Amniotic stem cell (primary cell): ENCODE results near the gene DSTN.

Experiments
- DNase-seq: peaks from one replicate; lab custom pipeline; 2025; lab: John Stamatoyannopoulos, UW

DSTN gene

DNA sequence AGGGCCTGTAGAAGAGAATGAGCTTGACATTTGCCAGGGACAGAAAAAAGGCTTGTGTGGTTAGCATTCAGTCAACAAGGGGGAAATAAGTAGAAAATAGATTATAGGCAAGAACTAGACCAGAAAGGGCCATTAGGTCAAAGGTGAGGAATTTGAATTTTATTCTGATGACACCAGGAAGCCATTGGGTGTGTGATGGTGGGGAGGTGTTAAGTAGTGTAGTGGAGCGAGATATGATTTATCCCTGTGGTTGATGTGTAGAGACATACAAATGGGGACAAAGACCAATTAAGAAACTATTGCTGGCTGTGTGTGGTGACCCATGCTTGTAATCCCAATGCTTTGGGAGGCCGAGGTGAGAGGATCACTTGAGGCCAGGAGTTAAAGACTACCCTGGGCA lies 11.0 kb downstream of the DSTN start:
- DNase-seq = no peak

DNA sequence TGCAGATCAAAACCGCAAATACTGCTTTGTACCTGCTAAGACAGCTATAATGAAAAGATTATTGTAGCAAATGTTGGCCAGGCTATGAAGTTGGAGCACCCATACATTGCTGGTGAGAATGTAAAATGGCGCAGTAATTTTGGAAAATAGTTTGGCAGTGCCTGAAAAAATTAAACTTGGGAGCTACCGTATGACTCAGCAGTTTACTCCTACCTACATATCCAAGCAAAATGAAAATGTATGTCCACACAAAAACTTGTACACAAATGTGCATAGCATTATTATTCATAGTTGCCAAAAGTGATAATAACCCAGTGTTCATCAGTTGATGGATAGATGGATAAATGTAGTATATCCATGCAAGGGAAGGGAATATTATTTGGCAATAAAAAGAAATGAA lies 13.3 kb downstream of the DSTN start:
- DNase-seq = no peak

- no peak for DNase-seq
Observed at GRCh38 chr20:17584689-17585088, 14.8 kb downstream of the DSTN start.

DNA sequence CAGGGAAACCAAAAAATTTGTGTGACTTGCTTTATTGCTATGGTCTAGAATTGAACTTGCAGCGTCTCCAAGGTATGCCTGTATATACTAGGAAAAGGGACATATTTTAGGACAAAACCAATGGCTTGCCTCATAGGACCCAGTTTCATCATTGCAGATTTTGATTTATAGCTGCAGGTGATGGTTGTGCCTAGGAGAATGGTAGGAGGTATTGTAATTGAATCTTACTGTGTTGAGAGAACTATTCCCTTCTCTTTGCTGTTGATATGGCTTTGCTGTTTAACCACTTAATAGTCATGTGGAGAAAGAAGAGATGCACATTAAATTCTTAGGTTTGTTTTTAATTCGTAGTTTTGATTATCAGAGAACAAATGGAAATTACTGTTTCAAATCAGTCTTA lies 16.4 kb downstream of the DSTN start:
- no peak for DNase-seq

DNA sequence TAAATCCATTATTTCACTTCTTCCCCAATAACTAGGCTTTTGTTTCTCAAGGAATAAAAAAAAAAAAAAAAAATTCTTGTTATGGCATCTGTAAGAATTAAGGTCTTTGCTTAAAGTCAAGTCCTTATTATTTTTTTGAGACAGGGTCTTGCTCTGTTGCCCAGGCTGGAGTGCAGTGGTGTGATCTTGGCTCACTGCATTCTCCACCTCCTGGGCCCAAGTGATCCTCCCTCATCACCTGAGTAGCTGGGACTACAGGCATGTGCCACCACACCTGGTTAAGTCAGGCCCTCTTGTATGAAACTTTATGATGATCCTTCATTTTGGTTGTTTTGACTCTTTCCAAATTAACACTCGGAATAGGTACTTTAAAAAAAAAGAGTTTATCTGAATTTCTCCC lies 17.3 kb downstream of the DSTN start:
- no peak for DNase-seq

DNA sequence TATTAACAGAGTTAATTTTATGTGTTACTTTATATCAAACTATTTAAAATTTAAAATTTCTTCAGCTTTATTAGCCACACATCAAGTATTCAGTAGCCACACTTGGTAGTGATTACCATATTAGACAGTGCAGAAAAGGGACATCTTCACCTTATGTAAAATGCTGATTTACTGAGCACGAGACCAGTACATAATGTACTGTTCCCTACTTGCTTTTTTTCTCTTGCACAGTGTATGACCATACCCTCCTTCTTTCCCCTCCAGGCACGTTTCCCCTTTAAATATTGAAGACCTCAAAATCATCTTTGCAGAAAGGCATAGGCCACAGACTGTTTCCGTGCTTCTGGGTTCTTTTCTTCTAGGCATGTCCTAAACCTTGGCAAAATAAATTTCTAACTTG lies 17.9 kb downstream of the DSTN start:
- no peak for DNase-seq

GRCh38 chr20:17589161-17589834 lies 19.4 kb downstream of the DSTN start:
- DNase-seq = no peak

- no peak for DNase-seq
Observed at GRCh38 chr20:17590245-17590644, 20.4 kb downstream of the DSTN start.

- no peak for DNase-seq
Observed at GRCh38 chr20:17593902-17594301, 24.0 kb downstream of the DSTN start.

- DNase-seq = no peak
Observed at GRCh38 chr20:17594443-17594842, 24.6 kb downstream of the DSTN start.

GRCh38 chr20:17595856-17596255 lies 26.0 kb downstream of the DSTN start:
- DNase-seq = no peak

GRCh38 chr20:17598013-17598550 lies 28.2 kb downstream of the DSTN start:
- DNase-seq = no peak

- no peak for DNase-seq
Observed at GRCh38 chr20:17601957-17602356, 32.1 kb downstream of the DSTN start.

DNA sequence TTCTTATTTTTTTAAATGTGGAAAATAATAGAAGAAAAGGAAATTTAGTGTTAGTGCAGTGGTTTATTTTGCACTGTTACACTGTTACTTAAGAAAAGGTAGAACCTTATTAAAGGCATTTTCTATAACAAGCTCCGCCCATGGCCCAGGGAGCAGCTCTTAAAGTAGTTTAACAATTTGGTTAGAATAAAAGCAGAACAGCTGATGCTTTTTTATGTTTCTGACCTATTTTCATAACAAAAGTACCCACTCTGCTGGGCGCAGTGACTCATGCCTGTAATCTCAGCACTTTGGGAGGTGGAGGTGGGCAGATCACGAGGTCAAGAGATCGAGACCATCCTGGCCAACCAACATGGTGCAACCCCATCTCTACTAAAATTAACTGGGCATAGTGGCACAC lies 32.6 kb downstream of the DSTN start:
- no peak for DNase-seq

DNA sequence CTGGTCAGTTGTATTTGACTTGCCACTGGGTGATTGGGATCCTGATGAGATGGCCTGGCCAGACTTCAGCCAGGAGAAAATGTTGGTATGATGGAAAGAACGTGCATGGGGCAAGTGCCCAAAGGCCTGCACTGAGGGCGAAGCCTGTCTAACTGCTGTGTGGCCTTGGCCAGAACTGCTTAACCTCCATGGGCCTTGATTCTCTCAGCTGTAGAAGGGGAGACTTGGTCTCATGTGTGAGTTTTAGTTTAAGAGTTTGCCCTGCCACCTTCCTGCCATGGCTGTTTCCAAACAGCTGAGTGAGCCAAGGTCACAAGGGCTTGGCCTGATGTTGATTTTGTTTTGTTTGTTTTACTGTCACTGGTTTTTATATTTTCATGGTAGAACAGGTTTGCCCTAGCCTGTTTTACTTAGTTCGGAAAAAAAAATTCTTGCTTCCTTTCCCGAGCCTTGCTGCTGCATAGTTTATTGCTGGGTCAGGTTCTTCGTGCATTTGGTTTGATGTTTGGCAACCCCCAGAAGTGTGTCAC lies 35.3 kb downstream of the DSTN start:
- no peak for DNase-seq

- DNase-seq = no peak
Observed at GRCh38 chr20:17606001-17606400, 36.1 kb downstream of the DSTN start.

GRCh38 chr20:17608701-17609497 lies 39.0 kb downstream of the DSTN start:
- no peak for DNase-seq

DNA sequence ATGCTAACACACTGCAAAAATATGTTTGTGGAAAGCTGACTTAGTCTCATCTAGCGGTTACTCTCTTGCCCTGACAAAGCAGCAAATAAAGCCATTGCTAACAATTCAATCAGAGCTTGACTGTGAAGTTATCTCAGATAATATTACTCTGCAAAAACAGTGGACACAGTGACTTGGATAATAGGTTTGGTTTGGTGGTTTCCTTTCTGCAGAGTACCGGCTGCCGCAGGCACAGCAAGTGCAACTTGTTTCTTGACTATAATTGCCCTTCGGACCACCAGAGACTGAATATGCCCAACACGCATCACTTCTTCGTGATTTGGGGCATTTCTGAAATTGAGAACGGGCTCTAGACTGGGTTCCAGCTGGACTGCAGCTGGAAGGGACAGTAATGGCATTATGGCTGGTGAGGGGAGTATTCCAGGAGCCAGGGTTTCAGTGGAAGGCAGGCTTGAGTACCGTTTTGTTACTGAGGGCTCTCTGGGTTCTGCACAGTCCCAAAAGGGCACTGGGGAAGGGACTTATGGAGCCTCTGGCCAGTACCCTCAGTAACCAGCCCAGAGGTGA lies 40.0 kb downstream of the DSTN start:
- DNase-seq = no peak

DNA sequence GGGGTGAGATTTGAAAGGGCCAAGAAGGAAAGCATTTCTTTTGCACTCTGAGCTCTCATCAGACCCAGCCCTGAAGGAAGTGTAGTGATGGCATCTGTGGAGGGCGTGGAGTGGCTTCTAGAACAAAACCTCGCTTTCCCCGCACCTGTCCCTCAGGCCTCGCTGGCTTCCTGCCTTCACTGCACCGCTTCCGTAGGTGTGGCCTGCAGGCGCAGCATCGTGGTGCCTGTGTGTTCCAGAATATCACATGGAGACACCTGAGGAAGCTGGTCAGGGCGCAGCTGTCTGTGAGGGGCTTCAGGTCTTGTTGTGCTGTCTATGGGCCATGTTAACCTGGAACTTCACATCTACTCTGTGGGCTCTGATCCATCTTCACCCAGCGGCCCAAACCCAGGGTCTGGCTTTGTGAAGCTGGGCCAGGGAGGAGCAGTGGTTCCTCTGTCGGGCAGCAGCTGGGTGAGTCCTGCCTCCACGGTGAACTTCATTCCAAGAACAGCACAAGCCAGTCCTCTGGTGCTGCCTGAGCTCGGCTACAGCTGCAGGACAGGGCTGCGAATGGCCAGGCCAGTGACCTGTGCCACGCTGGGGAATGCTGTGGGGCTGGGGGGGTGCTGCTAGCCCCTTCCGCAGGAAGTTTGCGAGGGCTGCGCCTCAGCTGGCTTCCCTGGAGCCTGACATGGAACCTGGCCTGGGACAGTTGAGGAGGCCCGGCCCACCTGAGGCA lies 40.9 kb downstream of the DSTN start:
- no peak for DNase-seq

DNA sequence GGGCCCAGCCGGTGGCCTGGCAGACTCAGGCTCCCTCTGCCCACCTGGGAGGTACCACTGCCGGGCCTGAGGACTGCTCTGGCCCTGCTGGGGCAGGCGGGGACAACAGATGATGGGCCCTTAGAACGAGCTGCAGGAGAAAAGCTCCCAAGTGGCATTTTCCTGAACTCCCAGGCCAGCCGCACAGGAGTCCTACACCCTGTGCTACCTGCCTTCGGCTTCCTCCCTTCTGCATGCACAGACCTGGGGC lies 41.3 kb downstream of the DSTN start:
- DNase-seq = no peak

- DNase-seq = no peak
Observed at GRCh38 chr20:17611540-17612286, 41.8 kb downstream of the DSTN start.
